Measurements from ENCODE around the gene TOR1B. TPM values are rescaled to one million over a fixed set of nuclear protein-coding genes. Genes with fewer than 3 reads are reported as not detected.

TOR1B gene
- total RNA-seq, 1 donor from 2014 or later, result 10.5 TPM

GRCh38 chr9:129806061-129806460 lies 3.1 kb downstream of the TOR1B start:
- DNase-seq (ENCODE audit: missing footprints), result no peak
- no peak for ATAC-seq
- intact Hi-C loops (cut with DNase I), result no loop called here

GRCh38 chr9:129809346-129809745 lies 6.4 kb downstream of the TOR1B start:
- DNase-seq (ENCODE audit: missing footprints) (no peak), ATAC-seq (no peak)

GRCh38 chr9:129810116-129810515 lies 7.1 kb downstream of the TOR1B start:
- DNase-seq (ENCODE audit: missing footprints) (no peak), ATAC-seq (no peak)
- intact Hi-C loops (cut with DNase I), result no loop called here

More at GRCh38 chr9:129809346-129809745, 6.4 kb downstream of the TOR1B start:
- intact Hi-C loops (cut with DNase I), result no loop called here

- intact Hi-C loops (cut with DNase I), result no loop called here
- no peak for ATAC-seq
Measured at GRCh38 chr9:129810788-129811187, 7.8 kb downstream of the TOR1B start.

GRCh38 chr9:129811967-129812363 lies 9.0 kb downstream of the TOR1B start:
- ATAC-seq (no peak), DNase-seq (ENCODE audit: missing footprints) (no peak)
- intact Hi-C loops (cut with DNase I), result no loop called here

More at GRCh38 chr9:129810788-129811187, 7.8 kb downstream of the TOR1B start:
- no peak for DNase-seq (ENCODE audit: missing footprints)

- ATAC-seq (no peak), DNase-seq (ENCODE audit: missing footprints) (no peak)
- intact Hi-C loops (cut with DNase I), result no loop called here
Measured at GRCh38 chr9:129812385-129812784, 9.4 kb downstream of the TOR1B start.

- ATAC-seq, result no peak
- intact Hi-C loops (cut with DNase I), result no loop called here
- no peak for DNase-seq (ENCODE audit: missing footprints)
Measured at GRCh38 chr9:129813661-129814060, 10.7 kb downstream of the TOR1B start.

GRCh38 chr9:129814432-129815223 lies 11.6 kb downstream of the TOR1B start:
- DNase-seq (ENCODE audit: missing footprints) (no peak), ATAC-seq (no peak)
- intact Hi-C loops (cut with DNase I), result no loop called here

GRCh38 chr9:129815278-129815677 lies 12.3 kb downstream of the TOR1B start:
- ATAC-seq (no peak), DNase-seq (ENCODE audit: missing footprints) (no peak)
- intact Hi-C loops (cut with DNase I), result no loop called here

- intact Hi-C loops (cut with DNase I), result no loop called here
- no peak for DNase-seq (ENCODE audit: missing footprints)
- no peak for ATAC-seq
Measured at GRCh38 chr9:129816501-129817435, 13.8 kb downstream of the TOR1B start.

GRCh38 chr9:129822898-129823541 lies 20.0 kb downstream of the TOR1B start:
- ATAC-seq (peak; percentile 8), DNase-seq (ENCODE audit: missing footprints) (no peak)
- intact Hi-C loops (cut with DNase I), result no loop called here

GRCh38 chr9:129823542-129823934 lies 20.6 kb downstream of the TOR1B start:
- intact Hi-C loops (cut with DNase I), result no loop called here
- ATAC-seq, result peak; percentile 43

GRCh38 chr9:129823935-129824601 lies 21.1 kb downstream of the TOR1B start, which contains the start of gene TOR1A:
Gene TOR1A, minus strand, starts transcription at chr9:129824136. Its CDS starts 51 bp downstream, at chr9:129824085.
- ATAC-seq (peak; percentile 97), DNase-seq (ENCODE audit: missing footprints) (peak; percentile 97)
- intact Hi-C loops (cut with DNase I), result no loop called here

More at GRCh38 chr9:129823542-129823934, 20.6 kb downstream of the TOR1B start:
- DNase-seq (ENCODE audit: missing footprints), result no peak

- intact Hi-C loops (cut with DNase I), result no loop called here
- no peak for ATAC-seq
- no peak for DNase-seq (ENCODE audit: missing footprints)
Measured at GRCh38 chr9:129826344-129826743, 23.4 kb downstream of the TOR1B start.

GRCh38 chr9:129826759-129827158 lies 23.8 kb downstream of the TOR1B start:
- intact Hi-C loops (cut with DNase I), result no loop called here
- DNase-seq (ENCODE audit: missing footprints) (no peak), ATAC-seq (no peak)

GRCh38 chr9:129828051-129828450 lies 25.1 kb downstream of the TOR1B start:
- DNase-seq (ENCODE audit: missing footprints), result no peak
- intact Hi-C loops (cut with DNase I), result no loop called here
- no peak for ATAC-seq

- DNase-seq (ENCODE audit: missing footprints) (no peak), ATAC-seq (no peak)
- intact Hi-C loops (cut with DNase I), result no loop called here
Measured at GRCh38 chr9:129828969-129829368, 26.0 kb downstream of the TOR1B start.

- ATAC-seq (no peak), DNase-seq (ENCODE audit: missing footprints) (no peak)
- intact Hi-C loops (cut with DNase I), result no loop called here
Measured at GRCh38 chr9:129832982-129833381, 30.0 kb downstream of the TOR1B start.

All from Right ventricle myocardium inferior (tissue), 1 donor.